ENCODE data around the gene NOS1AP.

- TF ChIP-seq, protein P1, sequence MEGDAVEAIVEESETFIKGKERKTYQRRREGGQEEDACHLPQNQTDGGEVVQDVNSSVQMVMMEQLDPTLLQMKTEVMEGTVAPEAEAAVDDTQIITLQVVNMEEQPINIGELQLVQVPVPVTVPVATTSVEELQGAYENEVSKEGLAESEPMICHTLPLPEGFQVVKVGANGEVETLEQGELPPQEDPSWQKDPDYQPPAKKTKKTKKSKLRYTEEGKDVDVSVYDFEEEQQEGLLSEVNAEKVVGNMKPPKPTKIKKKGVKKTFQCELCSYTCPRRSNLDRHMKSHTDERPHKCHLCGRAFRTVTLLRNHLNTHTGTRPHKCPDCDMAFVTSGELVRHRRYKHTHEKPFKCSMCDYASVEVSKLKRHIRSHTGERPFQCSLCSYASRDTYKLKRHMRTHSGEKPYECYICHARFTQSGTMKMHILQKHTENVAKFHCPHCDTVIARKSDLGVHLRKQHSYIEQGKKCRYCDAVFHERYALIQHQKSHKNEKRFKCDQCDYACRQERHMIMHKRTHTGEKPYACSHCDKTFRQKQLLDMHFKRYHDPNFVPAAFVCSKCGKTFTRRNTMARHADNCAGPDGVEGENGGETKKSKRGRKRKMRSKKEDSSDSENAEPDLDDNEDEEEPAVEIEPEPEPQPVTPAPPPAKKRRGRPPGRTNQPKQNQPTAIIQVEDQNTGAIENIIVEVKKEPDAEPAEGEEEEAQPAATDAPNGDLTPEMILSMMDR (conservative IDR thresholded peaks at IDR 0.05) = no peak
- no peak for TF ChIP-seq ZFX (IDR thresholded peaks at IDR 0.05)
These were observed 109.6 kb downstream of the NOS1AP start for GRCh38 chr1:162179121-162179520.

Data from C4-2B (cell line).